GM04503 (cell line): ENCODE results near the gene RNU1-3.
"Not testable (repeated sequence)": the region's sequence is repeated elsewhere in the genome, so short reads cannot be mapped to it uniquely, and the experiment has no call there.

Source experiments
- DNase-seq: peaks from one replicate; pipeline ENCODE4 v3.0.0-alpha.2; 2012; ENCODE audit warnings: low read depth

The RNU1-3 gene

GRCh38 chr1:16693449-16694307 is 26.9 kb upstream of the RNU1-3 start:
- not testable (repeated sequence) for DNase-seq

- not testable (repeated sequence) for DNase-seq
These were observed 26.1 kb upstream of the RNU1-3 start for GRCh38 chr1:16692717-16693448.

- DNase-seq = not testable (repeated sequence)
These were observed 25.5 kb upstream of the RNU1-3 start for GRCh38 chr1:16692283-16692682.

GRCh38 chr1:16690971-16691682 is 24.4 kb upstream of the RNU1-3 start:
- not testable (repeated sequence) for DNase-seq

- not testable (repeated sequence) for DNase-seq
These were observed 20.5 kb upstream of the RNU1-3 start for GRCh38 chr1:16687132-16687800.

- DNase-seq = not testable (repeated sequence)
These were observed 19.0 kb upstream of the RNU1-3 start for GRCh38 chr1:16685445-16686371.

- DNase-seq = not testable (repeated sequence)
These were observed 18.1 kb upstream of the RNU1-3 start for GRCh38 chr1:16684738-16685337.

GRCh38 chr1:16684152-16684551 is 17.4 kb upstream of the RNU1-3 start:
- DNase-seq = not testable (repeated sequence)

- DNase-seq = not testable (repeated sequence)
These were observed 16.1 kb upstream of the RNU1-3 start for GRCh38 chr1:16682803-16683202.

GRCh38 chr1:16680366-16680765 is 13.6 kb upstream of the RNU1-3 start:
- not testable (repeated sequence) for DNase-seq

GRCh38 chr1:16677552-16678431 is 11.0 kb upstream of the RNU1-3 start:
- peak; percentile 39 for DNase-seq

GRCh38 chr1:16676661-16677523 is 10.1 kb upstream of the RNU1-3 start:
- not testable (repeated sequence) for DNase-seq

GRCh38 chr1:16675118-16675510 is 8.4 kb upstream of the RNU1-3 start:
- DNase-seq = not testable (repeated sequence)

GRCh38 chr1:16673976-16674375 is 7.2 kb upstream of the RNU1-3 start:
- DNase-seq = not testable (repeated sequence)

- DNase-seq = not testable (repeated sequence)
These were observed 912 bp downstream of the RNU1-3 start for GRCh38 chr1:16665836-16666235.

- DNase-seq = not testable (repeated sequence)
These were observed 8.5 kb downstream of the RNU1-3 start for GRCh38 chr1:16658234-16658633.

GRCh38 chr1:16656981-16657683 is 9.6 kb downstream of the RNU1-3 start:
- DNase-seq = not testable (repeated sequence)

GRCh38 chr1:16656574-16656973 is 10.2 kb downstream of the RNU1-3 start:
- not testable (repeated sequence) for DNase-seq
